Gastrocnemius medialis (tissue), 4 donors: ENCODE data around the gene GRM5. TPM values are rescaled to one million over a fixed set of nuclear protein-coding genes. Genes with fewer than 3 reads are reported as not detected.

Source experiments
- ATAC-seq, 2 donors: fragments of 150-250 bp; one replicate each; pipeline ENCODE4 v1.9.1; 2016
- DNase-seq, 2 donors: peaks; one replicate each; pipeline ENCODE4 v3.0.0-alpha.2; 2019
- H3K27ac ChIP-seq, 4 donors: fragments of 200-600 bp; sonication (generic); 1 replicate in 1 of 4; 2 replicates in 3 of 4; pipeline ENCODE4 v1.5.1; 2016 to 2018; ENCODE audit warnings: mild to moderate bottlenecking in 2 of 4, moderate library complexity in 1 of 4
- H3K27me3 ChIP-seq, 3 donors: fragments of 200-600 bp; sonication (generic) in 2 of 3; 1 replicate in 1 of 3; 2 replicates in 2 of 3; pipeline versions ENCODE4 v1.5.1 to v1.6.0; 2016 to 2019; ENCODE audit warnings: mild to moderate bottlenecking in 1 of 3, moderate library complexity in 1 of 3
- H3K36me3 ChIP-seq, 2 donors: fragments of 200-600 bp; sonication (generic) in 1 of 2; one replicate each; pipeline ENCODE4 v1.5.1; 2017 to 2018
- H3K4me1 ChIP-seq, 2 donors: fragments of 200-600 bp; sonication (generic) in 1 of 2; one replicate each; pipeline ENCODE4 v1.5.1; 2016 to 2017; ENCODE audit warnings: mild to moderate bottlenecking in 2 of 2
- H3K4me3 ChIP-seq, 4 donors: fragments of 200-600 bp; sonication (generic) in 3 of 4; 1 replicate in 1 of 4; 2 replicates in 3 of 4; pipeline ENCODE4 v1.5.1; 2016 to 2019; ENCODE audit warnings: mild to moderate bottlenecking in 2 of 4
- H3K9me3 ChIP-seq, 3 donors: fragments of 200-600 bp; sonication (generic) in 2 of 3; 1 replicate in 1 of 3; 2 replicates in 2 of 3; pipeline ENCODE4 v1.5.1; 2016 to 2019
- POLR2A ChIP-seq, 2 donors: fragments of 450-650 bp; IDR thresholded peaks; one replicate each; pipeline ENCODE4 v1.6.1; 2017; ENCODE audit warnings: antibody characterized with exemption in 2 of 2, mild to moderate bottlenecking in 2 of 2, moderate library complexity in 2 of 2
- in situ Hi-C, 4 donors: fragments of 200-750 bp; cut with MboI; loops; one replicate each; pipeline versions ENCODE4 v1.15.0 to v1.8.0; 2017; ENCODE audit warnings: low sequenced_read_pairs in 4 of 4
- intact Hi-C: fragments of 100-400 bp; cut with DNase I; formaldehyde crosslinking; loops from one replicate; pipeline ENCODE4 v1.15.1; 2023; ENCODE audit warnings: low total_unique reads
- total RNA-seq, 4 donors: library from RNA; depleted of rRNA; stranded (reverse); fragments of >200 nt; gene quantifications; one replicate each; pipeline versions ENCODE4 v1.1.0 to v1.2.3, GENCODE V29; 2016
- TF ChIP-seq, protein P1 (sequence below), 5 experiments: fragments of 450-650 bp in 3 of 5; fragments of 200-600 bp in 2 of 5; sonication (generic) in 2 of 5; IDR thresholded peaks in 4 of 5; conservative IDR thresholded peaks in 1 of 5; 1 replicate in 4 of 5; 2 replicates in 1 of 5; pipeline ENCODE4 v1.5.1; 2016 to 2019; ENCODE audit warnings: antibody characterized with exemption in 5 of 5, mild to moderate bottlenecking in 3 of 5, moderate library complexity in 3 of 5

The GRM5 gene
- total RNA-seq, 4 donors from 2014 or later, result not detected

DNA sequence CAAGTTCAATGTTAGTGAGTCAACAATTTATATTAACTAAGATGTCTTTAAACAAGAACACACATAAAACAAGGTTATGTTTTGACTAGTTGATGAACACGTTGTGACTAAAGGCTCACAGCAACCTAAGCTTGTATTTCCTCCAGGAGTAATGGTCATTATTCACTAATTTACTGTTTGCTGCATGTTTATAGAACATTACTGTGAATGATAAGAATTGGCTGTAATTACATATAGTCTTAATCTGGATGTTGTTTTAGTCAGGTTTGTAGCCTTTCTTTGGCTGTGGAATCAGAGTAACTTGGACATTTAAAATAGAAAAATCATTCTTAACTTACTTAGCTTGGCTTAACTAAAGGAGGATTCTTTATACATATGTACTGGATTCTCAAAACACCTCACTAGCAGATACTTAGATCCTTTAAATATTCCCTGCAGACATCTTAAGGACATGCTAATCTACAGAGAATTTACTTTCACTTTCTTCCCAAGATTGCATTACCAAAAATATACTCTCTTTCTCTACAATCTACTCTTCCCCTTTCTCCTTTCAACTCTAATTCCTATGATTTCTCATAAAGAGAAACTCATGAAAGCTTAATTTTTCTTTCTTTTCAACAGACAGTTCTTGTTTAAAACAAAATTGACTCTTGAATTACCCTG lies 408.6 kb downstream of the GRM5 start:
- ATAC-seq, result no peak
- no peaks in the 10 kb centered on the region for H3K36me3 ChIP-seq
- no peak overlapping the region for H3K4me3 ChIP-seq
- no peak for DNase-seq
- H3K27me3 ChIP-seq, result no peaks in the 10 kb centered on the region
- no peak overlapping the region for H3K27ac ChIP-seq
- no peaks in the 10 kb centered on the region for H3K4me1 ChIP-seq
- no peaks in the 10 kb centered on the region for H3K9me3 ChIP-seq
- in situ Hi-C loops, result no loop called here
- intact Hi-C loops, result no loop called here
- no peak for TF ChIP-seq POLR2A (IDR thresholded peaks at IDR 0.05)
- TF ChIP-seq, protein P1, sequence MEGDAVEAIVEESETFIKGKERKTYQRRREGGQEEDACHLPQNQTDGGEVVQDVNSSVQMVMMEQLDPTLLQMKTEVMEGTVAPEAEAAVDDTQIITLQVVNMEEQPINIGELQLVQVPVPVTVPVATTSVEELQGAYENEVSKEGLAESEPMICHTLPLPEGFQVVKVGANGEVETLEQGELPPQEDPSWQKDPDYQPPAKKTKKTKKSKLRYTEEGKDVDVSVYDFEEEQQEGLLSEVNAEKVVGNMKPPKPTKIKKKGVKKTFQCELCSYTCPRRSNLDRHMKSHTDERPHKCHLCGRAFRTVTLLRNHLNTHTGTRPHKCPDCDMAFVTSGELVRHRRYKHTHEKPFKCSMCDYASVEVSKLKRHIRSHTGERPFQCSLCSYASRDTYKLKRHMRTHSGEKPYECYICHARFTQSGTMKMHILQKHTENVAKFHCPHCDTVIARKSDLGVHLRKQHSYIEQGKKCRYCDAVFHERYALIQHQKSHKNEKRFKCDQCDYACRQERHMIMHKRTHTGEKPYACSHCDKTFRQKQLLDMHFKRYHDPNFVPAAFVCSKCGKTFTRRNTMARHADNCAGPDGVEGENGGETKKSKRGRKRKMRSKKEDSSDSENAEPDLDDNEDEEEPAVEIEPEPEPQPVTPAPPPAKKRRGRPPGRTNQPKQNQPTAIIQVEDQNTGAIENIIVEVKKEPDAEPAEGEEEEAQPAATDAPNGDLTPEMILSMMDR (IDR thresholded peaks at IDR 0.05 in 4 of 5, conservative IDR thresholded peaks at IDR 0.05 in 1 of 5), result no peak

DNA sequence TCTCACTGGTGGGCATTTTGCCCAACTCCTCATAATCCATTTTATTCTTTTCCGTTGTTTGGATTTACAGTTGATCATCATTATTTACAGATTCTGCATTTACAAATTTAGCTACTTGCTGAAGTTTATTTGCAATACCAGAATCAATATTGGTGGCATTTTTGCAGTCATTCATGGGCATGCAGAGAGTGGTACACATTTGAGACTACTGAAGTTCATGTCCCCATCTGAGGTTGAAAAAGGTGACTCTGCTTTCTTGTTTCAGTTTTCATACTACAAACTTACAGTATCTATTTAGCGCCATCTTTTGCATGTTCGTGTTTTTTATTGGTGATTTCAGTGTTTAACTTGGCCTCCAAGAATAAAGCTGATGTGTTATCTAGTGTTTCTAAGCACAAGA lies 409.5 kb downstream of the GRM5 start:
- TF ChIP-seq, protein P1 (IDR thresholded peaks at IDR 0.05 in 4 of 5, conservative IDR thresholded peaks at IDR 0.05 in 1 of 5), result no peak
- TF ChIP-seq POLR2A (IDR thresholded peaks at IDR 0.05), result no peak
- Histone ChIP-seq H3K9me3 (no peaks in the 10 kb centered on the region), H3K4me1 (no peaks in the 10 kb centered on the region), H3K27ac (no peak overlapping the region), H3K4me3 (no peak overlapping the region), H3K27me3 (no peaks in the 10 kb centered on the region), H3K36me3 (no peaks in the 10 kb centered on the region)
- ATAC-seq, result no peak
- in situ Hi-C loops (no loop called here), intact Hi-C loops (no loop called here)
- DNase-seq, result no peak

DNA sequence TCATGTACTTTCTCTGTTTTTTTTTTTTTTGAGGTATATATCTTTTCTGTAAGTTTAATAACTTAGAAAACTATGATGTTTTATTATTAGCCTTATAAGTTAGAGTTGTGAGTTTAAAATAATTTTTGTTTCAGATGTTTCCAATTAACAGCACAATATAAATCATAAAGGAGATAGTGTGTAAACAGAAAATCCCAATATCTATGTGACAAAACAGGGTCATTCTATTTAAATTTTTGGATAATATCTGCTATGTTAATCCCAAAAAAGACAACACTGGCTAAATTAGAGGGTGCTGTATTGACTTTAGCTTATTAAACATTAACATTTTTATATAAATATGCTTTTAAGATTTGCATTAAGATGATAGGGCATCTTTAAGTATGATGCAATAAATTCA lies 410.1 kb downstream of the GRM5 start:
- H3K4me1 ChIP-seq, result no peaks in the 10 kb centered on the region
- TF ChIP-seq, protein P1 (IDR thresholded peaks at IDR 0.05 in 4 of 5, conservative IDR thresholded peaks at IDR 0.05 in 1 of 5), result no peak
- no peak for TF ChIP-seq POLR2A (IDR thresholded peaks at IDR 0.05)
- H3K36me3 ChIP-seq, result no peaks in the 10 kb centered on the region
- DNase-seq (no peak), ATAC-seq (no peak)
- intact Hi-C loops, result no loop called here
- H3K27me3 ChIP-seq, result no peaks in the 10 kb centered on the region
- H3K9me3 ChIP-seq, result no peaks in the 10 kb centered on the region
- no peak overlapping the region for H3K4me3 ChIP-seq
- in situ Hi-C loops, result no loop called here
- no peak overlapping the region for H3K27ac ChIP-seq

DNA sequence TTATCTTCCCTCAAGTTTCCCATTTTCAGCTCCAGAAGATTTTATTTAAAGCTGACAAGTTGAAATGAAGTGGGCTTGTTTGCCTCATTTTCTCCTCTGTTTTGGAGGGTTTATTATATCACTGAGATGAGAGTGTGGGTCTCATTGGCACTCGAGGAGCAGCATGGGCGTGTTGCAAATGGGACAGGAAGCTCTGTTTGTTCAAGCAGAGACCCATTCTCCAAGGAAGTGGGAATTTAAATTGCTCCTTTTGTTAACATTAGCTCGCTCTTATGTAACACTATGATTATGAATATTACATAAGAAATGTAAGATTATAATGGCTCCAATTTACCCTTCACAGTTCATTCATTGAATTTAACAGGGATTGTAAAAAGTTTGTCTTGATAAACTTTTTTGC lies 410.6 kb downstream of the GRM5 start:
- no peaks in the 10 kb centered on the region for H3K27me3 ChIP-seq
- H3K27ac ChIP-seq, result no peak overlapping the region
- H3K4me1 ChIP-seq, result no peaks in the 10 kb centered on the region
- H3K36me3 ChIP-seq, result no peaks in the 10 kb centered on the region
- ATAC-seq, result no peak
- no peak overlapping the region for H3K4me3 ChIP-seq
- intact Hi-C loops (no loop called here), in situ Hi-C loops (no loop called here)
- TF ChIP-seq, protein P1 (IDR thresholded peaks at IDR 0.05 in 4 of 5, conservative IDR thresholded peaks at IDR 0.05 in 1 of 5), result no peak
- no peak for TF ChIP-seq POLR2A (IDR thresholded peaks at IDR 0.05)
- no peaks in the 10 kb centered on the region for H3K9me3 ChIP-seq
- no peak for DNase-seq

DNA sequence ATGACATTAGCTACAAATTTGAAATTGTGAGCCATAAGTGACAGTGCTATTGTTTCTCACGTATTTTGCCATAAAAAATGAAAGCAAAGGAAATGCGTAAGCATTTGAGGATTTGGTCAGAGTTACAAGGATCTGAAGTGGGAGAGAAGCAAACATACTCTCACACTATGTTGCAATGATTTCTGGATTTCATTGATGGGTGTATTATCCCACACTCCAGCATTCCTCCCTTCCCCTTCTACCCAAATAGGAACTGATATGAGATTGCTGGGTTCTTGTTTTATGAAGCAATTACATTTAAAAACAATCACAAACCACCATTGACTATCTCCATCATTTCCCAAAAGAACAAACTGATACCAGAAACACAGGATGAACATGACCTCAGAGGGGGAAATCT lies 414.2 kb downstream of the GRM5 start:
- intact Hi-C loops, result no loop called here
- Histone ChIP-seq H3K27me3 (no peaks in the 10 kb centered on the region), H3K27ac (no peak overlapping the region), H3K4me3 (no peak overlapping the region), H3K36me3 (no peaks in the 10 kb centered on the region), H3K9me3 (no peaks in the 10 kb centered on the region), H3K4me1 (no peaks in the 10 kb centered on the region)
- TF ChIP-seq, protein P1 (IDR thresholded peaks at IDR 0.05 in 4 of 5, conservative IDR thresholded peaks at IDR 0.05 in 1 of 5), result no peak
- TF ChIP-seq POLR2A (IDR thresholded peaks at IDR 0.05), result no peak
- DNase-seq, result no peak
- in situ Hi-C loops, result no loop called here
- ATAC-seq, result no peak
